HepG2 (cell line): ENCODE results near the gene VAC14. TPM values are rescaled to one million over a fixed set of nuclear protein-coding genes. Genes with fewer than 3 reads are reported as not detected.

Experiments used
- FOXA3 ChIP-seq: IDR thresholded peaks from 2 replicates; pipeline ENCODE4 v1.6.1; 2016; ENCODE audit warnings: missing genetic modification reagents, missing compliant biosample characterization
- FOXM1 ChIP-seq: sonication (generic); formaldehyde crosslinking; IDR thresholded peaks from 2 replicates; pipeline ENCODE4 v1.5.0; 2020; ENCODE audit warnings: missing genetic modification reagents
- GPBP1L1 ChIP-seq: sonication (generic); formaldehyde crosslinking; IDR thresholded peaks from 2 replicates; pipeline ENCODE4 v1.5.0; 2020; ENCODE audit warnings: mild to moderate bottlenecking, missing genetic modification reagents
- KLF11 ChIP-seq: IDR thresholded peaks from 2 replicates; pipeline ENCODE4 v1.6.1; 2016; ENCODE audit warnings: missing compliant biosample characterization
- KLF16 ChIP-seq, 2 experiments: sonication (generic) in 1 of 2; formaldehyde crosslinking in 1 of 2; IDR thresholded peaks; 2 replicates each; pipeline versions ENCODE4 v1.6.1 to v1.8.0; 2016 to 2023; ENCODE audit warnings: missing genetic modification reagents in 2 of 2, missing compliant biosample characterization in 1 of 2
- MBD4 ChIP-seq: IDR thresholded peaks from 2 replicates; pipeline ENCODE4 v1.6.1; 2012; ENCODE audit warnings: low read length, inconsistent platforms, borderline replicate concordance
- NCOR1 ChIP-seq: fragments of 200-600 bp; sonication (generic); IDR thresholded peaks from 2 replicates; pipeline ENCODE4 v1.7.0; 2017; ENCODE audit warnings: antibody characterized with exemption, low read length, borderline replicate concordance
- NFKB2 ChIP-seq: sonication (generic); formaldehyde crosslinking; IDR thresholded peaks from 2 replicates; pipeline ENCODE4 v1.4.0; 2020; ENCODE audit warnings: missing genetic modification reagents, borderline replicate concordance
- NR2F1 ChIP-seq, 2 experiments: fragments of 450-650 bp in 1 of 2; formaldehyde crosslinking in 1 of 2; IDR thresholded peaks; 2 replicates each; pipeline versions ENCODE4 v1.5.0 to v1.6.1; 2016 to 2020; ENCODE audit warnings: mild to moderate bottlenecking in 1 of 2, missing compliant biosample characterization in 1 of 2, missing genetic modification reagents in 1 of 2, moderate library complexity in 1 of 2
- POLR2A ChIP-seq, 2 experiments: IDR thresholded peaks; 2 replicates each; pipeline ENCODE4 v1.6.1; 2011; ENCODE audit warnings: low read depth in 2 of 2, low read length in 2 of 2, mild to moderate bottlenecking in 1 of 2, moderate library complexity in 1 of 2; ENCODE audit not compliant: insufficient read depth in 1 of 2
- RBM22 ChIP-seq: fragments of 200-400 bp; formaldehyde crosslinking; optimal IDR thresholded peaks from 2 replicates; pipeline ENCODE3; 2017; ENCODE audit warnings: mild to moderate bottlenecking, low read length, moderate library complexity
- REXO4 ChIP-seq: sonication (generic); formaldehyde crosslinking; IDR thresholded peaks from 2 replicates; pipeline ENCODE4 v1.8.0; 2022; ENCODE audit warnings: missing genetic modification reagents, mild to moderate bottlenecking, borderline replicate concordance
- RNF219 ChIP-seq: sonication (generic); formaldehyde crosslinking; IDR thresholded peaks from 2 replicates; pipeline ENCODE4 v1.5.0; 2020; ENCODE audit warnings: mild to moderate bottlenecking, missing genetic modification reagents
- SOX6 ChIP-seq, 2 experiments: fragments of 450-650 bp in 1 of 2; sonication (generic) in 1 of 2; formaldehyde crosslinking in 1 of 2; IDR thresholded peaks; 2 replicates each; pipeline versions ENCODE4 v1.4.0 to v1.6.1; 2017 to 2020; ENCODE audit warnings: antibody characterized with exemption in 1 of 2, mild to moderate bottlenecking in 1 of 2, missing genetic modification reagents in 1 of 2
- SSRP1 ChIP-seq: IDR thresholded peaks from 2 replicates; pipeline ENCODE4 v1.6.1; 2016; ENCODE audit warnings: control low read depth
- THAP11 ChIP-seq: IDR thresholded peaks from 2 replicates; pipeline ENCODE4 v1.6.1; 2016; ENCODE audit warnings: missing biosample characterization, missing genetic modification reagents
- ZFX ChIP-seq: sonication (generic); formaldehyde crosslinking; IDR thresholded peaks from 2 replicates; pipeline ENCODE4 v1.4.0; 2020; ENCODE audit warnings: mild to moderate bottlenecking, low read depth, missing genetic modification reagents, moderate library complexity
- ZFY ChIP-seq: sonication (generic); formaldehyde crosslinking; IDR thresholded peaks from 2 replicates; pipeline ENCODE4 v1.4.0; 2020; ENCODE audit warnings: missing genetic modification reagents
- ZMYM2 ChIP-seq: sonication (generic); formaldehyde crosslinking; IDR thresholded peaks from 2 replicates; pipeline ENCODE4 v1.8.0; 2022; ENCODE audit warnings: mild to moderate bottlenecking, missing genetic modification reagents
- ZNF121 ChIP-seq: sonication (generic); formaldehyde crosslinking; IDR thresholded peaks from 2 replicates; pipeline ENCODE4 v1.5.0; 2020; ENCODE audit warnings: mild to moderate bottlenecking, missing genetic modification reagents
- ZNF629 ChIP-seq: sonication (generic); formaldehyde crosslinking; conservative IDR thresholded peaks from 2 replicates; pipeline ENCODE4 v1.5.0; 2020; ENCODE audit warnings: missing genetic modification reagents
- ZNF878 ChIP-seq: sonication (generic); formaldehyde crosslinking; IDR thresholded peaks from 2 replicates; pipeline ENCODE4 v1.8.1; 2023; ENCODE audit warnings: mild to moderate bottlenecking, missing genetic modification reagents, moderate library complexity
- polyA plus RNA-seq, 8 experiments: library from polyadenylated mRNA; depleted of rRNA in 3 of 8; stranded (reverse) in 7 of 8; unstranded in 1 of 8; fragments of >200 nt; fragmentation: Illumina TruSeq in 4 of 8; extraction: Trizol in 4 of 8; gene quantifications; 2 replicates each; pipeline versions ENCODE4 v1.2.1 to v1.2.3, GENCODE V29; 2011 to 2016; ENCODE audit warnings: low read depth in 4 of 8, missing spikeins in 1 of 8, mixed read lengths in 1 of 8; ENCODE audit not compliant: insufficient read depth in 1 of 8
- total RNA-seq, 5 experiments: library from RNA; depleted of rRNA; stranded (reverse); fragments of >200 nt; fragmentation: Illumina TruSeq; extraction: Trizol; gene quantifications; 2 replicates each; pipeline ENCODE4 v1.2.3, GENCODE V29; 2016; ENCODE audit warnings: low read depth in 1 of 5

Gene VAC14
- total and polyA plus RNA-seq, 2 of the 13 experiments (the other 11 are each of a cell fraction or from before 2014, with no cell fraction given) = 23.5 to 24.6 TPM

DNA sequence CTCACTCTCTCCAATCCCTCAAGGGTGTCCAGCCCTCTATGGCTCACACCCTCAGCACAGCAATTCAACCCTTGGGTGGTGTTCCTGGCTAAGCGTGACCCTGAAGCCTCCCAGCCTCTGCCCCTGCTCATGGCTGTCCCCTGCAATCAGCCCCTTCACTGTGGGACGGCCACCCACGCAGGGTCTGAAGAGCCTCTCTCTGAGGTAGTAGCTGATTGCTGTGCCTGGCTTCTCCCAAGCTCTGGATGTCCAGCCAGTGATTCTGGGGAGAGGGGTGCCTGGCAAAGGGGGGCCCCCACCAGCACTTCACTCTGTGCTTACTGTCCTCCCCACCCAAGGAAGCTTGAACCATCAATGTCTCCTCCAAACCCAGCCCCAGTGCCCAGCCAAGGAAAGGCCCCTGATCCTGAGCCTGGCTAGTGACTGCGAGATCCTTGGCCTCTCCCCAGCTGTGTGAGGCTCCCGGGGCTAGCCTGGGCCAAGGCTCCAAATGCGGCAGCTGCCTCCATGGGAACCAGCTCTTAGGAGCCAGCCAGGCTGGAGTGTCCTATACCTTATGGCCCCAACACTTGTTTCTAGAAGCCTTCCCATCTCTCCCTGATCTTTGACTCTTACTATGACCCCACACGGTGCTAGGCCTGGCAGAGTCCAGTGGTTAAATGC is 125.0 kb downstream of the VAC14 start (continued):
- TF ChIP-seq ZNF878 = 0 out of 2 replicates have a peak, but pooled peaks have one; percentile 23
- TF ChIP-seq NCOR1 = no peak
- no peak for TF ChIP-seq MBD4
- TF ChIP-seq GPBP1L1 (CRISPR knock-in tag) = no peak
- TF ChIP-seq THAP11 (CRISPR knock-in tag) = no peak
- no peak for TF ChIP-seq SOX6 (IDR thresholded peaks at IDR 0.05)
- no peak for TF ChIP-seq SOX6 (CRISPR knock-in tag; IDR thresholded peaks at IDR 0.05)
- TF ChIP-seq ZMYM2 (CRISPR knock-in tag) = no peak
- no peak for TF ChIP-seq KLF11 (CRISPR knock-in tag)
- peak; percentile 94 for TF ChIP-seq RBM22
- no peak for TF ChIP-seq REXO4 (CRISPR knock-in tag)
- no peak for TF ChIP-seq NFKB2 (CRISPR knock-in tag)
- TF ChIP-seq ZFY (CRISPR knock-in tag) = no peak
- no peak for TF ChIP-seq ZNF121 (CRISPR knock-in tag)
- no peak for TF ChIP-seq FOXM1
- no peak for TF ChIP-seq RNF219 (CRISPR knock-in tag)
- no peak for TF ChIP-seq ZNF629 (CRISPR knock-in tag)
- no peak for TF ChIP-seq ZFX (CRISPR knock-in tag)
- no peak for TF ChIP-seq FOXA3
- TF ChIP-seq SSRP1 (CRISPR knock-in tag) = 0 out of 2 replicates have a peak, but pooled peaks have one; percentile 19
- 0 out of 4 replicates have a peak, but pooled peaks of 1 of the 2 experiments have one; percentile 48 for TF ChIP-seq KLF16 (CRISPR knock-in tag; IDR thresholded peaks at IDR 0.05)
- TF ChIP-seq NR2F1 (CRISPR knock-in tag; IDR thresholded peaks at IDR 0.05) = no peak
- peak; percentile 12 to 24; a peak in 1 of 4 replicates for TF ChIP-seq POLR2A (IDR thresholded peaks at IDR 0.05; ENCODE audit: insufficient read depth in 1 of 2, low read depth in 2 of 2, low read length in 2 of 2)
- TF ChIP-seq, all 625 proteins: peak for 11
